Lung (tissue), 12 donors: Measurements from ENCODE around the gene DENND5B. TPM values are rescaled to one million over a fixed set of nuclear protein-coding genes. Genes with fewer than 3 reads are reported as not detected.

Source experiments
- ATAC-seq: fragments of 200-7000 bp; cut with Tn5 transposase; one replicate; pipeline ENCODE4 v1.9.1; 2020; ENCODE audit warnings: moderate number of reproducible peaks; ENCODE audit not compliant: insufficient read depth, low FRiP score
- DNase-seq, 3 donors: peaks; one replicate each; pipeline ENCODE4 v3.0.0-alpha.2; 2013 to 2017
- H3K27ac ChIP-seq, 2 donors: one replicate each; pipeline ENCODE4 v1.5.1; 2013; ENCODE audit warnings: mild to moderate bottlenecking in 2 of 2, moderate library complexity in 2 of 2, control low read depth in 1 of 2, inconsistent platforms in 1 of 2, low read depth in 1 of 2, low read length in 1 of 2
- H3K27me3 ChIP-seq, 3 donors: one replicate each; pipeline ENCODE4 v1.5.1; 2013; ENCODE audit warnings: low read length in 2 of 3; ENCODE audit not compliant: control insufficient read depth in 3 of 3, insufficient read depth in 3 of 3
- H3K36me3 ChIP-seq, 4 donors: one replicate each; pipeline ENCODE4 v1.5.1; 2013; ENCODE audit warnings: low read length in 4 of 4, mild to moderate bottlenecking in 1 of 4, moderate library complexity in 1 of 4; ENCODE audit not compliant: control insufficient read depth in 4 of 4, insufficient read depth in 4 of 4
- H3K4me1 ChIP-seq, 5 donors: one replicate each; pipeline ENCODE4 v1.5.1; 2013; ENCODE audit warnings: low read length in 5 of 5, mild to moderate bottlenecking in 2 of 5, moderate library complexity in 1 of 5; ENCODE audit not compliant: control insufficient read depth in 5 of 5, insufficient read depth in 5 of 5
- H3K4me3 ChIP-seq: one replicate; pipeline ENCODE4 v1.5.1; 2013; ENCODE audit warnings: mild to moderate bottlenecking, control low read depth, moderate library complexity
- H3K9ac ChIP-seq, 2 donors: one replicate each; pipeline ENCODE4 v1.5.1; 2013; ENCODE audit warnings: low read length in 2 of 2, control low read depth in 1 of 2; ENCODE audit not compliant: insufficient read depth in 1 of 2
- H3K9me3 ChIP-seq, 4 donors: one replicate each; pipeline ENCODE4 v1.5.1; 2013; ENCODE audit warnings: low read length in 3 of 4, mild to moderate bottlenecking in 1 of 4, moderate library complexity in 1 of 4; ENCODE audit not compliant: control insufficient read depth in 4 of 4, insufficient read depth in 3 of 4
- WGBS, 2 donors: extraction: QIAGEN DNeasy Blood & Tissue Kit; methylation state at CpG; one replicate each; pipeline ENCODE4 v1.1.7; 2013; 5-methylcytosine and 5-hydroxymethylcytosine counted together
- polyA plus RNA-seq, 2 donors: library from polyadenylated mRNA; stranded (reverse); fragments of 200-250 nt; gene quantifications; one replicate each; pipeline ENCODE4 v1.2.1, GENCODE V29; 2013
- total RNA-seq, 2 donors: library from RNA; depleted of rRNA in 1 of 2; stranded (reverse); fragments of >200 nt in 1 of 2; gene quantifications; one replicate each; pipeline ENCODE4 v1.2.1, GENCODE V29; 2014 to 2021
- TF ChIP-seq, protein P1 (sequence below): IDR thresholded peaks from 2 replicates; pipeline ENCODE4 v1.5.1; 2012; ENCODE audit warnings: mild to moderate bottlenecking; ENCODE audit errors: control extremely low read depth, extremely low read depth
- donor health status: control.
- donor health status: control.
- donor health status: Bipolar disorder and iron deficiency.
- donor health status: healthy.
- donor health status: DM: yes; HTN: yes; CAD: no.

The DENND5B gene
- total and polyA plus RNA-seq, 4 donors: 1.2 to 15.7 (median 3.6) TPM

DNA sequence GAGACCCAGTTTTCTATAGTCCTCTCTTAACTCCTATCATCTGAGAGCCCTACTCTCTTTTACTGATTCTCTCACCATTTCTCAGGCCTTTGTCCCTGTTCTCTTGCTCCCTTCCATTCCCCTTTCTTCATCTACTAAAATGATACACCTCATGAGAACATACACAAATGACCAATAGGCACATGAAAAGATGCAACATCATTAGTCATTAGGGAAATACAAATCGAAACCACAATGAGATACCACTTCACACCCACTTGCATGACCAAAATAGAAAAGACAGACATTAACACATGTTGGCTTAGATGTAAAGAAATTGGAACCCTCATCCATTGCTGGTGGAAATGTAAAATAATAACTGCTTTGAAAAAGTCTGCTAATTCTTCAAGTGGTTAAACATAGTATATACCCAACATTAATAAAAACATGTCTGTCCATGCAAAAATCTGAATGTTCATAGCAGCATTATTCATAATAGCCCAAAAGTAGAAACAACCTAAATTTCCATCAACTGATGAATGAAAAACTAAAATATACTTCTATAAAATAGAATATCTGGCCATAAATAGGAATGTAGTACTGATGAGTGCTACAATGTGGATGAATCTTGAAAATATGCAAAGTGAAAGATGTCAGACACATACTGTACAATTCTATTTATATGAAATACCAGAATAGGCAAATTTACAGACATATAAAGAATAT, 66.0 kb downstream of the DENND5B start:
- peaks cover 0 to 24% (median 0%) of the 10 kb centered on the region in 5 donors for H3K4me1 ChIP-seq
- DNase-seq (no peak), ATAC-seq (no peak)
- TF ChIP-seq, protein P1, sequence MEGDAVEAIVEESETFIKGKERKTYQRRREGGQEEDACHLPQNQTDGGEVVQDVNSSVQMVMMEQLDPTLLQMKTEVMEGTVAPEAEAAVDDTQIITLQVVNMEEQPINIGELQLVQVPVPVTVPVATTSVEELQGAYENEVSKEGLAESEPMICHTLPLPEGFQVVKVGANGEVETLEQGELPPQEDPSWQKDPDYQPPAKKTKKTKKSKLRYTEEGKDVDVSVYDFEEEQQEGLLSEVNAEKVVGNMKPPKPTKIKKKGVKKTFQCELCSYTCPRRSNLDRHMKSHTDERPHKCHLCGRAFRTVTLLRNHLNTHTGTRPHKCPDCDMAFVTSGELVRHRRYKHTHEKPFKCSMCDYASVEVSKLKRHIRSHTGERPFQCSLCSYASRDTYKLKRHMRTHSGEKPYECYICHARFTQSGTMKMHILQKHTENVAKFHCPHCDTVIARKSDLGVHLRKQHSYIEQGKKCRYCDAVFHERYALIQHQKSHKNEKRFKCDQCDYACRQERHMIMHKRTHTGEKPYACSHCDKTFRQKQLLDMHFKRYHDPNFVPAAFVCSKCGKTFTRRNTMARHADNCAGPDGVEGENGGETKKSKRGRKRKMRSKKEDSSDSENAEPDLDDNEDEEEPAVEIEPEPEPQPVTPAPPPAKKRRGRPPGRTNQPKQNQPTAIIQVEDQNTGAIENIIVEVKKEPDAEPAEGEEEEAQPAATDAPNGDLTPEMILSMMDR: no peak
- H3K27me3 ChIP-seq: no peaks in the 10 kb centered on the region
- H3K27ac ChIP-seq: no peak overlapping the region
- 61 to 83% methylated on average over 1 of the region's 1 CpG for WGBS, 2 donors
- H3K4me3 ChIP-seq: no peak overlapping the region
- H3K36me3 ChIP-seq: no peaks in the 10 kb centered on the region
- no peak overlapping the region for H3K9ac ChIP-seq
- no peaks in the 10 kb centered on the region for H3K9me3 ChIP-seq

DNA sequence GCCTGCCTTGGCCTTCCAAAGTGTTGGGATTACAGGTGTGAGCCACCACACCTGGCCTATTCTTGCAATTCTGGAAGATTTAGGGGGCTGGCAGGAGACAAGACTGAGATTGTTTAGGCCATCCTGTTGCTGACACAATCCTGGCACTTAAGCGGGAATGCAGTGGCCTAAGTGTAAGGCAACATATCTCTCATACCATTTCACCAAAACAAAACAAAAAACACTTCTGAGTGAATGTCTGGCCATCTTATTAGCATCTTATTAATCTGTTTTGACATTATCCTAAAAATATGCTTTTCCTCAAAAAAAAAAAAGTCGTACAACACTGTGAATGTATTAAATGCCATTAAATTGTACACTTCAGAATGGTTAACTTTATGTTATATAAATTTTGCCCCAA, 67.6 kb downstream of the DENND5B start:
- WGBS, 2 donors: 91 to 96% methylated on average over 2 of the region's 2 CpGs
- Histone ChIP-seq H3K9ac (no peak overlapping the region), H3K4me3 (no peak overlapping the region), H3K9me3 (no peaks in the 10 kb centered on the region), H3K27ac (no peak overlapping the region), H3K36me3 (no peaks in the 10 kb centered on the region), H3K27me3 (no peaks in the 10 kb centered on the region), H3K4me1 (peaks cover 0 to 27% (median 11%) of the 10 kb centered on the region in 5 donors)
- DNase-seq (no peak), ATAC-seq (no peak)
- TF ChIP-seq, protein P1: no peak

DNA sequence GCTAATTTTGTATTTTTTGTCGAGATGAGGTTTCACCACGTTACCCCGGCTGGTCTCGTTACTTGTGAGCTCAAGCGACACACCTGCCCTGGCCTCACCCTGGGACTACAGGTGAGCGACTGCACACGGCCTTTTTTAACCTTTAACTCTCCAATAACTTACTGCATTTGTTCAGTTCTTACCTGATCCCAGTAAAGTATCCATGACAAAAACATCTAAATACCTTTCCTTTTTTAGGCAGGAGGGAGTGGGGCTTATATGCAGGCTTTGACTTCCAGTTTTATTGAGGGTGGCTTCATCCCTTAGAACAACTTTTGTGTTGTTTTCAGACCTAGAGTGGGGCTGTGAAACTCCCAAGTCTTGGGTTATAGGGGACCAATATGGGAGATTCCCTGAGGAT, 68.3 kb downstream of the DENND5B start:
- TF ChIP-seq, protein P1: no peak
- no peak for ATAC-seq
- no peak for DNase-seq
- Histone ChIP-seq H3K27ac (no peak overlapping the region), H3K4me1 (peaks cover 0 to 34% (median 17%) of the 10 kb centered on the region in 5 donors), H3K9me3 (no peaks in the 10 kb centered on the region), H3K27me3 (no peaks in the 10 kb centered on the region), H3K4me3 (no peak overlapping the region), H3K9ac (no peak overlapping the region), H3K36me3 (no peaks in the 10 kb centered on the region)
- WGBS, 2 donors: 79 to 81% methylated on average over 7 of the region's 7 CpGs

DNA sequence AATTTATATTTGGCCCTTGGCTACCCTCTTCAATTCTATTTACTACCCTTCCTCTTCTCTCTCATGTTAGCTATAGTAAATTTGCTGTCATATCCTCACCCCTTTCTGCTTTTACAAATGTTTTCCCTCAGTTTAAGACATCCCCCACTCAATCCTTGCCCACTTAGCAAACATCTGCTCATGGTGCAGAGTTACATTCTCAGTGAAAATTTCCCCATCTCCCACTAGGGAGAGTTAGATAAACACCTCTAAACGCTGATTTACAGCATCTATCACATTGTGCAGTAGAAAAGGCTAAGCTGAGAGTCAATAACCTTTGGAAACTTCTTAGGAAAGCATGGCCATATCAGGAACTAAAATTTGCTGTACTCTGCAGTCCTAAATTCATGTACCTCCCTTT, 69.0 kb downstream of the DENND5B start:
- Histone ChIP-seq H3K9me3 (no peaks in the 10 kb centered on the region), H3K27me3 (no peaks in the 10 kb centered on the region), H3K4me1 (peaks cover 0 to 41% (median 19%) of the 10 kb centered on the region in 5 donors), H3K4me3 (no peak overlapping the region), H3K27ac (no peak overlapping the region), H3K36me3 (no peaks in the 10 kb centered on the region), H3K9ac (no peak overlapping the region)
- ATAC-seq: no peak
- peak in 1 of 3 donors; percentile 30 for DNase-seq
- TF ChIP-seq, protein P1: no peak
- 54 to 57% methylated on average over 1 of the region's 1 CpG for WGBS, 2 donors
